GM19240 (cell line): ENCODE measurements around the gene FAM156A.
"Not testable (repeated sequence)": the region's sequence is repeated elsewhere in the genome, so short reads cannot be mapped to it uniquely, and the experiment has no call there.

Source experiments
- DNase-seq: peaks from one replicate; pipeline ENCODE4 v3.0.0; 2011; ENCODE audit warnings: low spot score; ENCODE audit not compliant: insufficient read length

The FAM156A gene

DNA sequence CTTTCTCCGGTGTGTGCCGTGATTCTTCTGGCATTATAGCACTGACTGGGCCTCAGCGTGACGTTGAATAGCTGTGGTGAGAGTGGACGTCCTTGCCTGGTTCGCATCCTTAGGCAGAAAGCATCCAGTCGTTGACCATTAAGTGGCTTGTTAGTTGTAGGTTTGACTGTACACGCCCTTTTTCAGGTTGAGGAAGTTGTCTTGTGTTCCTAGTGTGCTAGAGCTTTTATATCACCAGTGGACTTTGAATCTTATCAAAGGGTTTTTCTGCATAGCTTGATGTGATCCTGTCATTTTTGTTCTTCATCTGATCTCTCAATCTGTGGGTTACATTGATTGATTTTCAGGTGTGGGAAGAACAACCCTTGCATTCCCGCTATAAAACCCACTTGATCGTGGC, 52.8 kb downstream of the FAM156A start:
- not testable (repeated sequence) for DNase-seq
